ENCODE results near the gene IL17B. TPM values are rescaled to one million over a fixed set of nuclear protein-coding genes. Genes with fewer than 3 reads are reported as not detected.

The IL17B gene
- total and polyA plus RNA-seq, 2 of the 8 experiments (the other 6 are each of a cell fraction or from before 2014, with no cell fraction given): 0.18 TPM; not detected in 1

- TF ChIP-seq KDM4A (IDR thresholded peaks at IDR 0.05; ENCODE audit: low read depth, low read length, severe bottlenecking) (no peak), CTCF (IDR thresholded peaks at IDR 0.05; ENCODE audit: control extremely low read depth in 1 of 3, insufficient read depth in 1 of 3, low read depth in 1 of 3, low read length in 3 of 3) (no peak), BACH1 (IDR thresholded peaks at IDR 0.05; ENCODE audit: low read length) (no peak), EP300 (IDR thresholded peaks at IDR 0.05; ENCODE audit: borderline replicate concordance in 1 of 2, low read depth in 2 of 2, low read length in 2 of 2) (no peak), ASH2L (IDR thresholded peaks at IDR 0.05; ENCODE audit: low read length) (no peak), YY1 (IDR thresholded peaks at IDR 0.05; ENCODE audit: low read depth, low read length) (no peak), JUN (IDR thresholded peaks at IDR 0.05; ENCODE audit: low read depth, low read length) (no peak), MAX (IDR thresholded peaks at IDR 0.05) (no peak), SIRT6 (IDR thresholded peaks at IDR 0.05; ENCODE audit: low read length) (no peak)
Measured at GRCh38 chr5:149427374-149427773, 48.3 kb upstream of the IL17B start (continued).

Data from H1 (cell line).